H1 (cell line): Measurements from ENCODE around the gene POLL. TPM values are rescaled to one million over a fixed set of nuclear protein-coding genes. Genes with fewer than 3 reads are reported as not detected.

ENCODE experiments used
- CTCF ChIA-PET: fragments of 300-600 bp; sonication (Branson Sonifier 250); formaldehyde crosslinking; loops from one replicate; lab custom pipeline; 2021; ENCODE audit not compliant: partially characterized antibody; lab: Charles Lee
- POLR2A ChIA-PET: fragments of 300-600 bp; sonication (Branson Sonifier 250); formaldehyde crosslinking; loops from one replicate; lab custom pipeline; 2021; ENCODE audit warnings: inconsistent platforms; ENCODE audit not compliant: partially characterized antibody; lab: Charles Lee
- DNase-seq, 2 experiments: peaks; one replicate each; pipeline versions ENCODE4 v3.0.0 to v3.0.0-alpha.2; 2010 to 2022; ENCODE audit warnings: low spot score in 2 of 2, low read depth in 1 of 2, mixed read lengths in 1 of 2
- FAIRE-seq: peaks from 2 replicates; lab custom pipeline; 2011; peaks lifted over from hg19 to GRCh38; lab: Jason Lieb, UNC
- H2AFZ ChIP-seq: 2 replicates; pipeline ENCODE4 v1.8.1; 2012; ENCODE audit warnings: low read length, inconsistent platforms
- H2AK5ac ChIP-seq: 2 replicates; pipeline ENCODE4 v1.6.1; 2013; ENCODE audit warnings: low read depth, low read length
- H2BK120ac ChIP-seq: replicated peaks from 2 replicates; pipeline ENCODE3; 2013; ENCODE audit warnings: low read depth, low read length, inconsistent platforms
- H2BK12ac ChIP-seq: 2 replicates; pipeline ENCODE4 v1.6.1; 2013; ENCODE audit warnings: low read depth, low read length
- H2BK15ac ChIP-seq: 2 replicates; pipeline ENCODE4 v1.6.1; 2013; ENCODE audit warnings: low read length
- H2BK20ac ChIP-seq: 2 replicates; pipeline ENCODE4 v1.6.1; 2013; ENCODE audit warnings: low read length
- H2BK5ac ChIP-seq: 2 replicates; pipeline ENCODE4 v1.6.1; 2013; ENCODE audit warnings: low read depth, low read length
- H3K14ac ChIP-seq: 2 replicates; pipeline ENCODE4 v1.6.1; 2013; ENCODE audit warnings: inconsistent platforms; ENCODE audit not compliant: insufficient read length
- H3K18ac ChIP-seq: 2 replicates; pipeline ENCODE4 v1.6.1; 2013; ENCODE audit warnings: low read length; ENCODE audit errors: extremely low read depth
- H3K23ac ChIP-seq: 2 replicates; pipeline ENCODE4 v1.6.1; 2013; ENCODE audit warnings: inconsistent platforms; ENCODE audit not compliant: insufficient read length
- H3K23me2 ChIP-seq: 2 replicates; pipeline ENCODE4 v1.6.1; 2013; ENCODE audit warnings: low read depth, low read length
- H3K27ac ChIP-seq: 2 replicates; pipeline ENCODE4 v1.6.1; 2011; ENCODE audit warnings: low read depth, low read length, inconsistent platforms
- H3K27me3 ChIP-seq, 4 experiments: replicated peaks in 1 of 4; 1 replicate in 1 of 4; 2 replicates in 3 of 4; pipeline versions ENCODE4 v1.6.1 to v1.8.1; 2011 to 2013; ENCODE audit warnings: low read length in 3 of 4, mild to moderate bottlenecking in 3 of 4, inconsistent platforms in 2 of 4, mixed read lengths in 2 of 4, moderate library complexity in 1 of 4; ENCODE audit not compliant: control insufficient read depth in 3 of 4, insufficient read depth in 3 of 4; ENCODE audit errors: extremely low read depth in 1 of 4
- H3K36me3 ChIP-seq, 4 experiments: 2 replicates each; pipeline versions ENCODE4 v1.6.1 to v1.8.1; 2011 to 2013; ENCODE audit warnings: mild to moderate bottlenecking in 4 of 4, low read length in 3 of 4, moderate library complexity in 2 of 4, control low read depth in 1 of 4, inconsistent platforms in 1 of 4; ENCODE audit not compliant: insufficient read depth in 4 of 4, control insufficient read depth in 2 of 4
- H3K4ac ChIP-seq: replicated peaks from 2 replicates; pipeline ENCODE3; 2013; ENCODE audit warnings: low read length, low read depth, mixed read lengths, inconsistent platforms; ENCODE audit not compliant: insufficient read length
- H3K4me1 ChIP-seq, 4 experiments: replicated peaks in 1 of 4; 1 replicate in 1 of 4; 2 replicates in 3 of 4; pipeline versions ENCODE4 v1.6.1 to v1.8.1; 2011 to 2013; ENCODE audit warnings: low read length in 3 of 4, inconsistent platforms in 2 of 4, mixed read lengths in 1 of 4; ENCODE audit not compliant: insufficient read depth in 4 of 4, control insufficient read depth in 3 of 4
- H3K4me2 ChIP-seq, 2 experiments: 2 replicates each; pipeline versions ENCODE4 v1.6.1 to v1.8.1; 2011 to 2013; ENCODE audit warnings: low read depth in 2 of 2, low read length in 2 of 2, control low read depth in 1 of 2, inconsistent platforms in 1 of 2, mild to moderate bottlenecking in 1 of 2; ENCODE audit not compliant: insufficient read depth in 1 of 2
- H3K4me3 ChIP-seq, 4 experiments: fragments of 200-600, 300-600 bp in 1 of 4; sonication (generic), shearing (Covaris generic), sonication (Bioruptor Twin) in 1 of 4; 2 replicates each; pipeline versions ENCODE4 v1.5.1 to v1.8.1; 2011 to 2016; ENCODE audit warnings: low read length in 4 of 4, low read depth in 3 of 4, control low read depth in 2 of 4, inconsistent platforms in 2 of 4, mild to moderate bottlenecking in 2 of 4, mixed read lengths in 1 of 4, moderate library complexity in 1 of 4; ENCODE audit not compliant: insufficient read depth in 2 of 4; ENCODE audit errors: extremely low read depth in 1 of 4
- H3K56ac ChIP-seq: replicated peaks from 2 replicates; pipeline ENCODE3; 2013; ENCODE audit warnings: low read depth, mild to moderate bottlenecking, mixed read lengths, low read length, inconsistent platforms; ENCODE audit not compliant: insufficient read length
- H3K79me1 ChIP-seq: 2 replicates; pipeline ENCODE4 v1.6.1; 2013; ENCODE audit warnings: low read depth, low read length, control low read depth
- H3K79me2 ChIP-seq, 2 experiments: 2 replicates each; pipeline versions ENCODE4 v1.6.1 to v1.8.1; 2012 to 2013; ENCODE audit warnings: low read length in 2 of 2, mild to moderate bottlenecking in 2 of 2, inconsistent platforms in 1 of 2; ENCODE audit not compliant: insufficient read depth in 2 of 2, control insufficient read depth in 1 of 2
- H3K9ac ChIP-seq, 4 experiments: replicated peaks in 1 of 4; 1 replicate in 1 of 4; 2 replicates in 3 of 4; pipeline versions ENCODE4 v1.6.1 to v1.8.1; 2011 to 2013; ENCODE audit warnings: low read depth in 3 of 4, low read length in 3 of 4, control low read depth in 2 of 4, mild to moderate bottlenecking in 2 of 4, moderate library complexity in 2 of 4, inconsistent platforms in 1 of 4; ENCODE audit errors: extremely low read depth in 1 of 4
- H3K9me3 ChIP-seq, 2 experiments: 2 replicates each; pipeline versions ENCODE4 v1.6.1 to v1.8.1; 2012 to 2013; ENCODE audit warnings: mild to moderate bottlenecking in 2 of 2, moderate library complexity in 2 of 2, control low read depth in 1 of 2, inconsistent platforms in 1 of 2, low read depth in 1 of 2, low read length in 1 of 2, mixed read lengths in 1 of 2; ENCODE audit not compliant: insufficient read depth in 2 of 2
- H4K20me1 ChIP-seq, 2 experiments: replicated peaks in 1 of 2; 2 replicates each; pipeline versions ENCODE3 to v1.8.1; 2011 to 2013; ENCODE audit warnings: inconsistent platforms in 2 of 2, low read length in 2 of 2, mild to moderate bottlenecking in 1 of 2; ENCODE audit not compliant: insufficient read depth in 2 of 2, control insufficient read depth in 1 of 2
- H4K5ac ChIP-seq: 2 replicates; pipeline ENCODE4 v1.6.1; 2013; ENCODE audit warnings: low read length, low read depth, mixed read lengths, inconsistent platforms; ENCODE audit not compliant: insufficient read length
- H4K8ac ChIP-seq: 2 replicates; pipeline ENCODE4 v1.8.0; 2013; ENCODE audit warnings: mild to moderate bottlenecking, moderate library complexity, low read length, inconsistent platforms; ENCODE audit not compliant: insufficient read depth; ENCODE audit errors: extremely low read depth
- H4K91ac ChIP-seq: replicated peaks from 2 replicates; pipeline ENCODE3; 2013; ENCODE audit warnings: low read length, mixed read lengths, inconsistent platforms; ENCODE audit not compliant: insufficient read length
- GTF2F1 ChIP-seq: IDR thresholded peaks from 2 replicates; pipeline ENCODE4 v1.6.1; 2012; ENCODE audit warnings: low read depth, low read length, improper control_type of control experiment, borderline replicate concordance
- RNF2 ChIP-seq: fragments of 200-900, 300-1000 bp; sonication (generic); IDR thresholded peaks from 2 replicates; pipeline ENCODE4 v1.7.1; 2016; ENCODE audit warnings: borderline replicate concordance, low read depth, mild to moderate bottlenecking, antibody characterized with exemption, low read length; ENCODE audit not compliant: poor library complexity, severe bottlenecking; ENCODE audit errors: missing control alignments
- WGBS, 2 experiments: shearing (Covaris generic) in 1 of 2; methylation state at CpG; one replicate each; pipeline versions ENCODE4 v1.1.6 to v1.1.7; 2013 to 2015; ENCODE audit warnings: low lambda C conversion rate in 2 of 2, mixed read lengths in 2 of 2, inconsistent platforms in 1 of 2, low coverage in 1 of 2, missing lambda C conversion rate in 1 of 2; ENCODE audit not compliant: insufficient replicate concordance in 2 of 2, insufficient coverage in 1 of 2, insufficient read length in 1 of 2; ENCODE audit errors: extremely low coverage in 1 of 2, missing lambda C conversion rate in 1 of 2; 5-methylcytosine and 5-hydroxymethylcytosine counted together
- polyA plus RNA-seq, 7 experiments: library from polyadenylated mRNA; depleted of rRNA in 3 of 7; stranded (reverse) in 5 of 7; unstranded in 2 of 7; fragments of >200 nt in 5 of 7; fragments of 200-250 nt in 2 of 7; gene quantifications; 1 replicate in 5 of 7; 2 replicates in 1 of 7; 4 replicates in 1 of 7; pipeline versions ENCODE4 v1.2.1 to v1.2.3, GENCODE V29; 2011 to 2013; ENCODE audit warnings: missing spikeins in 2 of 7, mixed read lengths in 2 of 7
- total RNA-seq: library from RNA; stranded (reverse); fragmentation: NEBNext Ultra II Directional; extraction: Animal tissue kit (Norgen Biotek cat#: 25700); gene quantifications from 2 replicates; pipeline ENCODE4 v1.2.1, GENCODE V29; 2021

Gene POLL
- total and polyA plus RNA-seq, 2 of the 8 experiments (the other 6 are each of a cell fraction or from before 2014, with no cell fraction given) = 26.1 to 45.9 TPM

DNA sequence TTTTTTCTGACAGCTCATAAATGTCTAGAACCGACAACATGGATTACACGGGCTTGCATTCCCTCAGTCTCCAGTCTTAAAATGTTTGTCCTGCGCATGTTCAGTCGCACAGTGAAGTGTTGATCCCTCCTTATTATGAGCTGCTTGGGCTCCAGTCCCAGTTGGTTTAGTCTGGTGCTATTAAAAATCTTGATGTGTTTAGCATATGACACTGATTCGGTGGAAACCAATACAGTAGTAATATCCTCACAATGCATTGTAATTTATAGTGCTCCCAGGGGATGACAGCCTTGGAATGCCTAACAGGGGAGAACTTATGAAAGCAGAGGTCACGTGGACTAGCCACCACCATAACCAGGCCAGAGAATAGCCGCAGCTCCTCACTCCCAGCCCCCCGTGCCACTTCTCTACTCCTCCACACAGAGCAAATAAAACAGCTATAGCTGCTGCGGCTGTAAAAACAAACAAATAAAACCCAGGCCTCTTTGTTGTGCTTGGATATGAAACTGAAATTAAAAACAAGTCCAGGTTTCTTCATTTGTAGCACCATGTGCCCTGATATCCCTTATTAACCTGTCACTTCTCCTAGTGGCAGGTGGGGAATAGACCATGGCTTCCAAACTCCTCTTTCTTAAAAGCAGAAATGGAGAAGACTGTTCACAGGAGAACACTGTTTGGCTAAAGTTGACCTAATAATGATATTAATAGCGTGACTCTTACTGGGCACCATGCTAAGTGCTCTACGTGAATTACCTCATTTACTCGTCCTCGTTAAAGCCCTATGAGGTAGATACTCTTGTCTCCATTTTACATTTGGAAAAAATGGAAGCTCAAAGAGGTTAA is 7.8 kb upstream of the POLL start:
- no peak overlapping the region for H4K91ac ChIP-seq
- H2BK120ac ChIP-seq = no peak overlapping the region
- H4K8ac ChIP-seq = no peak overlapping the region
- no peak overlapping the region for H3K18ac ChIP-seq
- no peak for DNase-seq
- TF ChIP-seq RNF2 = no peak
- TF ChIP-seq GTF2F1 = no peak
- no peak overlapping the region for H3K14ac ChIP-seq
- no peaks in the 10 kb centered on the region for H3K79me1 ChIP-seq
- H4K20me1 ChIP-seq = no peaks in the 10 kb centered on the region
- no peaks in the 10 kb centered on the region for H3K79me2 ChIP-seq
- H2BK20ac ChIP-seq = no peak overlapping the region
- H3K4me3 ChIP-seq = no peak overlapping the region
- no peak for FAIRE-seq
- H3K9me3 ChIP-seq = no peaks in the 10 kb centered on the region
- H2AK5ac ChIP-seq = no peak overlapping the region
- no peak overlapping the region for H2BK15ac ChIP-seq
- no peak overlapping the region for H3K4ac ChIP-seq
- no peak overlapping the region for H2BK12ac ChIP-seq
- H3K4me1 ChIP-seq = peaks cover 0 to 1% (median 0%) of the 10 kb centered on the region in 4 experiments; a peak in 2 of 7 replicates
- H3K23me2 ChIP-seq = no peaks in the 10 kb centered on the region
- 88% methylated on average over 13 of the region's 13 CpGs; no CpG with 5 or more reads in 1 of the 2 experiments for WGBS, 2 experiments
- no peaks in the 10 kb centered on the region; a peak in 1 of 8 replicates for H3K36me3 ChIP-seq
- POLR2A ChIA-PET = interaction anchor here (1.4 to 2.0 kb wide), 3 partner anchors 8 to 99 kb away, joined by 4 to 5 read pairs (median 4); partner anchors contain the start of genes DPCD, FBXW4 and POLL
- H2AFZ ChIP-seq = no peak overlapping the region
- no peak overlapping the region for H3K4me2 ChIP-seq
- no peak overlapping the region for H3K9ac ChIP-seq
- CTCF ChIA-PET = interaction anchor here (0.6 to 17.3 kb wide), 11 partner anchors 10 to 465 kb away, joined by 3 to 246 read pairs (median 4); partner anchors contain the start of gene NPM3
- no peak overlapping the region for H4K5ac ChIP-seq
- H3K56ac ChIP-seq = no peak overlapping the region
- H2BK5ac ChIP-seq = no peak overlapping the region
- H3K27ac ChIP-seq = no peak overlapping the region
- H3K27me3 ChIP-seq = no peaks in the 10 kb centered on the region
- no peak overlapping the region for H3K23ac ChIP-seq
